LNCaP clone FGC (cell line): ENCODE results near the gene ATAD1.
"Not testable (repeated sequence)": the region's sequence is repeated elsewhere in the genome, so short reads cannot be mapped to it uniquely, and the experiment has no call there.

ENCODE experiments used
- DNase-seq: peaks from one replicate; pipeline ENCODE4 v3.0.0-alpha.2; 2011; ENCODE audit warnings: low read depth
- H3K4me3 ChIP-seq: 2 replicates; pipeline ENCODE4 v1.5.1; 2011; ENCODE audit warnings: mild to moderate bottlenecking, low read depth, low read length, control low read depth
- CTCF ChIP-seq: IDR thresholded peaks from 2 replicates; pipeline ENCODE4 v1.5.1; 2012; ENCODE audit warnings: mild to moderate bottlenecking; ENCODE audit not compliant: control insufficient read depth, insufficient read depth; ENCODE audit errors: extremely low read depth

Gene ATAD1

GRCh38 chr10:87740254-87740655 lies 77.8 kb downstream of the ATAD1 start:
- DNase-seq, result no peak
- no peak overlapping the region for H3K4me3 ChIP-seq
- TF ChIP-seq CTCF, result no peak

- no peak overlapping the region for H3K4me3 ChIP-seq
- TF ChIP-seq CTCF, result no peak
- no peak for DNase-seq
These were observed 78.3 kb downstream of the ATAD1 start for GRCh38 chr10:87739703-87740102.

GRCh38 chr10:87738253-87738652 lies 79.8 kb downstream of the ATAD1 start:
- DNase-seq, H3K4me3 ChIP-seq: not testable (repeated sequence)

- H3K4me3 ChIP-seq, result no peak overlapping the region
- TF ChIP-seq CTCF, result peak; percentile 64
- DNase-seq, result no peak
These were observed 82.8 kb downstream of the ATAD1 start for GRCh38 chr10:87734987-87735827.

GRCh38 chr10:87733081-87733480 lies 84.9 kb downstream of the ATAD1 start:
- TF ChIP-seq CTCF, result no peak

GRCh38 chr10:87729940-87730339 lies 88.1 kb downstream of the ATAD1 start:
- no peak for TF ChIP-seq CTCF
- no peak for DNase-seq
- H3K4me3 ChIP-seq, result no peak overlapping the region

More at GRCh38 chr10:87733081-87733480, 84.9 kb downstream of the ATAD1 start:
- no peak overlapping the region for H3K4me3 ChIP-seq
- no peak for DNase-seq

GRCh38 chr10:87724789-87725188 lies 93.2 kb downstream of the ATAD1 start:
- no peak overlapping the region for H3K4me3 ChIP-seq
- no peak for DNase-seq

More at GRCh38 chr10:87724789-87725188, 93.2 kb downstream of the ATAD1 start:
- TF ChIP-seq CTCF, result no peak
